Measurements from ENCODE around the gene MARCHF3.
"Not testable (repeated sequence)": the region's sequence is repeated elsewhere in the genome, so short reads cannot be mapped to it uniquely, and the experiment has no call there.

MARCHF3 gene

GRCh38 chr5:126847826-126848251 is 182.5 kb downstream of the MARCHF3 start:
- Histone ChIP-seq H3K4me1 (ENCODE audit: control insufficient read depth in 1 of 2, insufficient read depth in 2 of 2, low read length in 2 of 2) (peaks cover 0 to 8% of the 10 kb centered on the region in 2 donors), H3K9me3 (ENCODE audit: control insufficient read depth in 1 of 2, low read length in 2 of 2) (no peaks in the 10 kb centered on the region), H3K27me3 (ENCODE audit: low read depth, low read length) (no peaks in the 10 kb centered on the region), H3K36me3 (ENCODE audit: control insufficient read depth in 1 of 2, insufficient read depth in 2 of 2, low read length in 2 of 2) (no peaks in the 10 kb centered on the region), H3K27ac (ENCODE audit: low read length) (no peak overlapping the region), H3K4me3 (ENCODE audit: low read depth in 1 of 2, low read length in 2 of 2) (no peak overlapping the region)

- Histone ChIP-seq H3K27me3 (ENCODE audit: low read depth, low read length) (no peaks in the 10 kb centered on the region), H3K9me3 (ENCODE audit: control insufficient read depth in 1 of 2, low read length in 2 of 2) (no peaks in the 10 kb centered on the region), H3K4me1 (ENCODE audit: control insufficient read depth in 1 of 2, insufficient read depth in 2 of 2, low read length in 2 of 2) (peaks cover 0 to 8% of the 10 kb centered on the region in 2 donors), H3K4me3 (ENCODE audit: low read depth in 1 of 2, low read length in 2 of 2) (no peak overlapping the region), H3K27ac (ENCODE audit: low read length) (no peak overlapping the region), H3K36me3 (ENCODE audit: control insufficient read depth in 1 of 2, insufficient read depth in 2 of 2, low read length in 2 of 2) (no peaks in the 10 kb centered on the region)
Measured at GRCh38 chr5:126847456-126847820, 182.9 kb downstream of the MARCHF3 start.

- Histone ChIP-seq H3K27me3 (ENCODE audit: low read depth, low read length) (no peaks in the 10 kb centered on the region), H3K9me3 (ENCODE audit: control insufficient read depth in 1 of 2, low read length in 2 of 2) (no peaks in the 10 kb centered on the region), H3K36me3 (ENCODE audit: control insufficient read depth in 1 of 2, insufficient read depth in 2 of 2, low read length in 2 of 2) (no peaks in the 10 kb centered on the region), H3K4me1 (ENCODE audit: control insufficient read depth in 1 of 2, insufficient read depth in 2 of 2, low read length in 2 of 2) (peaks cover 0 to 8% of the 10 kb centered on the region in 2 donors), H3K4me3 (ENCODE audit: low read depth in 1 of 2, low read length in 2 of 2) (no peak overlapping the region), H3K27ac (ENCODE audit: low read length) (peak overlapping the region; percentile 7)
Measured at GRCh38 chr5:126846744-126847455, 183.5 kb downstream of the MARCHF3 start.

GRCh38 chr5:126846344-126846743 is 184.0 kb downstream of the MARCHF3 start:
- Histone ChIP-seq H3K27me3 (ENCODE audit: low read depth, low read length) (no peaks in the 10 kb centered on the region), H3K4me3 (ENCODE audit: low read depth in 1 of 2, low read length in 2 of 2) (no peak overlapping the region), H3K4me1 (ENCODE audit: control insufficient read depth in 1 of 2, insufficient read depth in 2 of 2, low read length in 2 of 2) (peaks cover 0 to 8% of the 10 kb centered on the region in 2 donors), H3K36me3 (ENCODE audit: control insufficient read depth in 1 of 2, insufficient read depth in 2 of 2, low read length in 2 of 2) (no peaks in the 10 kb centered on the region), H3K27ac (ENCODE audit: low read length) (peak overlapping the region; percentile 7), H3K9me3 (ENCODE audit: control insufficient read depth in 1 of 2, low read length in 2 of 2) (no peaks in the 10 kb centered on the region)

- H3K36me3 ChIP-seq (ENCODE audit: control insufficient read depth in 1 of 2, insufficient read depth in 2 of 2, low read length in 2 of 2); H3K27me3 ChIP-seq (ENCODE audit: low read depth, low read length); H3K27ac ChIP-seq (ENCODE audit: low read length); H3K4me1 ChIP-seq (ENCODE audit: control insufficient read depth in 1 of 2, insufficient read depth in 2 of 2, low read length in 2 of 2); H3K4me3 ChIP-seq (ENCODE audit: low read depth in 1 of 2, low read length in 2 of 2); H3K9me3 ChIP-seq (ENCODE audit: control insufficient read depth in 1 of 2, low read length in 2 of 2): not testable (repeated sequence)
Measured at GRCh38 chr5:126845470-126846070, 184.8 kb downstream of the MARCHF3 start.

- H3K27me3 ChIP-seq (ENCODE audit: low read depth, low read length); H3K4me3 ChIP-seq (ENCODE audit: low read depth in 1 of 2, low read length in 2 of 2); H3K27ac ChIP-seq (ENCODE audit: low read length); H3K4me1 ChIP-seq (ENCODE audit: control insufficient read depth in 1 of 2, insufficient read depth in 2 of 2, low read length in 2 of 2); H3K36me3 ChIP-seq (ENCODE audit: control insufficient read depth in 1 of 2, insufficient read depth in 2 of 2, low read length in 2 of 2); H3K9me3 ChIP-seq (ENCODE audit: control insufficient read depth in 1 of 2, low read length in 2 of 2): not testable (repeated sequence)
Measured at GRCh38 chr5:126843375-126843774, 187.0 kb downstream of the MARCHF3 start.

GRCh38 chr5:126839407-126839806 is 191.0 kb downstream of the MARCHF3 start:
- not testable (repeated sequence) for H3K27me3 ChIP-seq (ENCODE audit: low read depth, low read length); H3K9me3 ChIP-seq (ENCODE audit: control insufficient read depth in 1 of 2, low read length in 2 of 2); H3K36me3 ChIP-seq (ENCODE audit: control insufficient read depth in 1 of 2, insufficient read depth in 2 of 2, low read length in 2 of 2); H3K4me3 ChIP-seq (ENCODE audit: low read depth in 1 of 2, low read length in 2 of 2); H3K27ac ChIP-seq (ENCODE audit: low read length); H3K4me1 ChIP-seq (ENCODE audit: control insufficient read depth in 1 of 2, insufficient read depth in 2 of 2, low read length in 2 of 2)

GRCh38 chr5:126837906-126838539 is 192.3 kb downstream of the MARCHF3 start:
- Histone ChIP-seq H3K4me1 (ENCODE audit: control insufficient read depth in 1 of 2, insufficient read depth in 2 of 2, low read length in 2 of 2) (no peaks in the 10 kb centered on the region), H3K4me3 (ENCODE audit: low read depth in 1 of 2, low read length in 2 of 2) (no peak overlapping the region), H3K36me3 (ENCODE audit: control insufficient read depth in 1 of 2, insufficient read depth in 2 of 2, low read length in 2 of 2) (no peaks in the 10 kb centered on the region), H3K27me3 (ENCODE audit: low read depth, low read length) (no peaks in the 10 kb centered on the region), H3K27ac (ENCODE audit: low read length) (no peak overlapping the region), H3K9me3 (ENCODE audit: control insufficient read depth in 1 of 2, low read length in 2 of 2) (no peaks in the 10 kb centered on the region)

- Histone ChIP-seq H3K9me3 (ENCODE audit: control insufficient read depth in 1 of 2, low read length in 2 of 2) (no peaks in the 10 kb centered on the region), H3K36me3 (ENCODE audit: control insufficient read depth in 1 of 2, insufficient read depth in 2 of 2, low read length in 2 of 2) (no peaks in the 10 kb centered on the region), H3K27me3 (ENCODE audit: low read depth, low read length) (no peaks in the 10 kb centered on the region), H3K27ac (ENCODE audit: low read length) (no peak overlapping the region), H3K4me1 (ENCODE audit: control insufficient read depth in 1 of 2, insufficient read depth in 2 of 2, low read length in 2 of 2) (no peaks in the 10 kb centered on the region), H3K4me3 (ENCODE audit: low read depth in 1 of 2, low read length in 2 of 2) (no peak overlapping the region)
Measured at GRCh38 chr5:126837242-126837641, 193.1 kb downstream of the MARCHF3 start.

GRCh38 chr5:126836778-126837177 is 193.6 kb downstream of the MARCHF3 start:
- Histone ChIP-seq H3K27me3 (ENCODE audit: low read depth, low read length) (no peaks in the 10 kb centered on the region), H3K27ac (ENCODE audit: low read length) (no peak overlapping the region), H3K4me1 (ENCODE audit: control insufficient read depth in 1 of 2, insufficient read depth in 2 of 2, low read length in 2 of 2) (no peaks in the 10 kb centered on the region), H3K9me3 (ENCODE audit: control insufficient read depth in 1 of 2, low read length in 2 of 2) (no peaks in the 10 kb centered on the region), H3K4me3 (ENCODE audit: low read depth in 1 of 2, low read length in 2 of 2) (no peak overlapping the region), H3K36me3 (ENCODE audit: control insufficient read depth in 1 of 2, insufficient read depth in 2 of 2, low read length in 2 of 2) (no peaks in the 10 kb centered on the region)

GRCh38 chr5:126831156-126831555 is 199.2 kb downstream of the MARCHF3 start:
- Histone ChIP-seq H3K4me1 (ENCODE audit: control insufficient read depth in 1 of 2, insufficient read depth in 2 of 2, low read length in 2 of 2) (no peaks in the 10 kb centered on the region), H3K27me3 (ENCODE audit: low read depth, low read length) (no peaks in the 10 kb centered on the region)

More at GRCh38 chr5:126831156-126831555, 199.2 kb downstream of the MARCHF3 start:
- H3K27ac ChIP-seq (ENCODE audit: low read length), result no peak overlapping the region
- H3K36me3 ChIP-seq (ENCODE audit: control insufficient read depth in 1 of 2, insufficient read depth in 2 of 2, low read length in 2 of 2), result peaks cover 0 to 6% of the 10 kb centered on the region in 2 donors
- no peak overlapping the region for H3K4me3 ChIP-seq (ENCODE audit: low read depth in 1 of 2, low read length in 2 of 2)
- H3K9me3 ChIP-seq (ENCODE audit: control insufficient read depth in 1 of 2, low read length in 2 of 2), result no peaks in the 10 kb centered on the region
